Suprapubic skin (tissue), 4 donors: ENCODE data around the gene NADK2.

ENCODE experiments used
- POLR2A ChIP-seq, 2 donors: fragments of 450-650 bp; IDR thresholded peaks; one replicate each; pipeline ENCODE4 v1.6.1; 2017; ENCODE audit warnings: antibody characterized with exemption in 2 of 2, mild to moderate bottlenecking in 2 of 2, moderate library complexity in 2 of 2
- POLR2AphosphoS5 ChIP-seq, 3 donors: sonication (generic); formaldehyde crosslinking; IDR thresholded peaks; one replicate each; pipeline ENCODE4 v1.6.1; 2017; ENCODE audit warnings: antibody characterized with exemption in 3 of 3
- TF ChIP-seq, protein P1 (sequence below), 2 donors: fragments of 200-600 bp in 1 of 2; fragments of 450-650 bp in 1 of 2; sonication (generic) in 1 of 2; IDR thresholded peaks; one replicate each; pipeline ENCODE4 v1.5.1; 2016 to 2019; ENCODE audit warnings: antibody characterized with exemption in 2 of 2, mild to moderate bottlenecking in 1 of 2, moderate library complexity in 1 of 2

DNA sequence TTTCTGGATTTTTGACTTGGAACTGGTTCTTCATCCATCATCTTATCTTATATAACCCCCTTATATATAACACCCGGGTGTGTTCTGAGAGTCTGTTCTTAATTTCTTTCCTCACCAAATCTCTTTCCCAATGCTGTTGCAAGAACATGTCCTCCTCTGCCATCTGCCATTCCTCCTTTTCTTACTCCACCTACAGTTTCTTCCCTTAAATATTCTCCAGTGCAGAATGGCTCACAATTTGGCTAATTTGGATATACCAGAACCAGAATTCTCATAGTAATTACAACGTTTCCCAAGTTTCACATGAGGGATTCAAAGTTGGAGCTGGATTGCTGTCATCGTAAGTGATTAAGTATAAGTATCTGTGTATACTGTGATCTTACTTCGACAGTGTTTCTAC lies 61.8 kb downstream of the NADK2 start:
- TF ChIP-seq POLR2AphosphoS5 (IDR thresholded peaks at IDR 0.05) = no peak
- TF ChIP-seq, protein P1, sequence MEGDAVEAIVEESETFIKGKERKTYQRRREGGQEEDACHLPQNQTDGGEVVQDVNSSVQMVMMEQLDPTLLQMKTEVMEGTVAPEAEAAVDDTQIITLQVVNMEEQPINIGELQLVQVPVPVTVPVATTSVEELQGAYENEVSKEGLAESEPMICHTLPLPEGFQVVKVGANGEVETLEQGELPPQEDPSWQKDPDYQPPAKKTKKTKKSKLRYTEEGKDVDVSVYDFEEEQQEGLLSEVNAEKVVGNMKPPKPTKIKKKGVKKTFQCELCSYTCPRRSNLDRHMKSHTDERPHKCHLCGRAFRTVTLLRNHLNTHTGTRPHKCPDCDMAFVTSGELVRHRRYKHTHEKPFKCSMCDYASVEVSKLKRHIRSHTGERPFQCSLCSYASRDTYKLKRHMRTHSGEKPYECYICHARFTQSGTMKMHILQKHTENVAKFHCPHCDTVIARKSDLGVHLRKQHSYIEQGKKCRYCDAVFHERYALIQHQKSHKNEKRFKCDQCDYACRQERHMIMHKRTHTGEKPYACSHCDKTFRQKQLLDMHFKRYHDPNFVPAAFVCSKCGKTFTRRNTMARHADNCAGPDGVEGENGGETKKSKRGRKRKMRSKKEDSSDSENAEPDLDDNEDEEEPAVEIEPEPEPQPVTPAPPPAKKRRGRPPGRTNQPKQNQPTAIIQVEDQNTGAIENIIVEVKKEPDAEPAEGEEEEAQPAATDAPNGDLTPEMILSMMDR (IDR thresholded peaks at IDR 0.05) = no peak
- TF ChIP-seq POLR2A (IDR thresholded peaks at IDR 0.05) = no peak
